ENCODE measurements around the gene AP5S1.
A peak's percentile ranks its signal among the peaks of the same experiment; 100 is the strongest.
"Not testable (repeated sequence)": the region's sequence is repeated elsewhere in the genome, so short reads cannot be mapped to it uniquely, and the experiment has no call there.

Gene AP5S1

DNA sequence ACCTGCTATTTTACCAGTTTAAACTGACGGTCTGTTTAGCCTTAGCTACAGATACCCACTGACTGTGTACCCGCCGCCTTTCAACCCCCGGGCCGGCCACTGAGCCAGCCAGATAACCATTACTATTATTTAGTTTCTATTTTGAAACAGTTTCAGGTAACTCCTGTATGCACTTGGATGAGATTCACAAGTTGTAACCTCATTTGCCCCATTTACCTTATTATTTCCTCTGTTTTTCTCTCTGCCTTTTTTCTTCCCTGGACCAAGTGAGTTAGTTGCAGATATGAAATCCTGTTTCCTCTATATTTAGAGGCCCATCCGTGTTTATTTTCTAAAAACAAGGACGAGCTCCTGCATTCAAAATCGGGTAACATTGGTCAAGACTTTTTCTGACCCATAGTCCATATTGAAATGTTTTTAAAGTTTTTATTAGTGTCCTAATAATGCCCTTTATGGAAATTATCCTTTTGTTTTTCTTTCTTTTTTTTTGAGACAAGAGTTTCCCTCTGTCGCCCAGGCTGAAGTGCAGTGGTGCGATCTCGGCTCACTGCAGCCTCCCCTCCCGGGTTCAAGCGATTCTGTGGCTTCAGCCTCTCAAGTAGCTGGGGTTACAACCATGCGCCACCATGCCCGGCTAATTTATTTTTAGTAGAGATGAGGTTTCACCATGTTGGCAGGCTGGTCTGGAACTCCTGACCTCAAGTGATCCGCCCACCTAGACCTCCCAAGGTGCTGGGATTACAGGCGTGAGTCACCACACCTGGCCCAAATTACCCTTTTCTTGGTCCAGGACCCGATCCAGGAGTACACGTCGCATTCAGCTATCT, 767 bp downstream of the AP5S1 start:
- DNase-seq (ENCODE audit: low read depth in 1 of 2, low spot score in 1 of 2), result no peak
- in situ Hi-C loops (cut with HindIII; ENCODE audit: low pct_unique_long_range_greater_than_20kb, low sequenced_read_pairs), result no loop called here
- no peak for TF ChIP-seq JUND (IDR thresholded peaks at IDR 0.05; ENCODE audit: low read depth)

DNA sequence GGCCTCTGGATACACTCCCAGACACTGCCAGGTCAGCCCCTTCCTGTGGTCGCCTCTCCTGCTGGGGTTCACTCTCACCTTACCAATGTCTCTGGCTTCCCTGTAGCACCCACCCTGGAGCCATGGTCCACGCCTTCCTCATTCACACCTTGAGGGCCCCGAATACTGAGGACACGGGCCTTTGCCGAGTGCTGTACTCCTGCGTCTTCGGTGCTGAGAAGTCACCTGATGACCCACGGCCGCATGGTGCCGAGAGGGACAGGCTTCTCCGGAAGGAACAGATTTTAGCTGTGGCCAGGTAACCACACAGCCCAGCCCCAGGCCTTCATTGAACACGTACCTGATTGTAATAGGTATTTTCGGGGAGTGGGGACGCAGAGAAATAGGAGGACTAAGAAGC, 1.6 kb downstream of the AP5S1 start:
- DNase-seq (ENCODE audit: low read depth in 1 of 2, low spot score in 1 of 2), result no peak
- no peak for TF ChIP-seq JUND (IDR thresholded peaks at IDR 0.05; ENCODE audit: low read depth)
- in situ Hi-C loops (cut with HindIII; ENCODE audit: low pct_unique_long_range_greater_than_20kb, low sequenced_read_pairs), result no loop called here

DNA sequence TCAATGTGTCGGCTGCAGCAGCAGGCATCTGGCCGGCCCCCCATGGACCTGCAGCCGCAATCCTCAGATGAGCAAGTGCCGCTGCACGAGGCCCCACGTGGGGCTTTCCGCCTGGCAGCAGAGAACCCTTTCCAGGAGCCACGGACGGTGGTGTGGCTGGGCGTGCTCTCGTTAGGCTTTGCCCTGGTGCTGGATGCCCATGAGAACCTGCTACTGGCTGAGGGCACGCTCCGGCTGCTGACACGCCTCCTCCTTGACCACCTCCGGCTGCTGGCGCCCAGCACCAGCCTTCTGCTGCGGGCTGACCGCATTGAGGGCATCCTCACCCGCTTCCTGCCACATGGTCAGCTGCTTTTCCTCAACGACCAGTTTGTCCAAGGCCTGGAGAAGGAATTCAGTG, 3.5 kb downstream of the AP5S1 start:
- TF ChIP-seq JUND (IDR thresholded peaks at IDR 0.05; ENCODE audit: low read depth), result no peak
- in situ Hi-C loops (cut with HindIII; ENCODE audit: low pct_unique_long_range_greater_than_20kb, low sequenced_read_pairs), result no loop called here
- DNase-seq (ENCODE audit: low read depth in 1 of 2, low spot score in 1 of 2), result no peak

DNA sequence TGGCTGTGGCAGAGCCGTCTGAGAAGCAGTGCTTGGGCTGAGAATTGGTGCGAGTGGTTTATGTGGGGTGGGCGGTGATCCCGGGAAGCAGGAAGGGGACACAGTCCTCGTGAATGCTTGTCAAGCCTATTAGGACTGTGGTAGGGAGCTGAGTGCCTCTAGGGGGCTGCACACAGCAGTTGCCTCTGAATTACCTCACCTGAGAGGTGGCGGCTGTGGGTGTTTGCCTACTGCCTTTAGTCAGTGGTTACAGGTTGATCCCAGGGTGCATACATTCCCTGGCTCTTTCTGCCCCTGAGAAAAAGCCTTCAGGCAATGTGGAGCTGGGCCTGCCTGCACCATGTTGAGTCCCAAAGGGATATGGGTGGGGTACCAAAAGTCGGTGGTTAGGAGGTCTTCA, 5.2 kb downstream of the AP5S1 start:
- no peak for DNase-seq (ENCODE audit: low read depth in 1 of 2, low spot score in 1 of 2)
- in situ Hi-C loops (cut with HindIII; ENCODE audit: low pct_unique_long_range_greater_than_20kb, low sequenced_read_pairs), result no loop called here
- TF ChIP-seq JUND (IDR thresholded peaks at IDR 0.05; ENCODE audit: low read depth), result no peak

DNA sequence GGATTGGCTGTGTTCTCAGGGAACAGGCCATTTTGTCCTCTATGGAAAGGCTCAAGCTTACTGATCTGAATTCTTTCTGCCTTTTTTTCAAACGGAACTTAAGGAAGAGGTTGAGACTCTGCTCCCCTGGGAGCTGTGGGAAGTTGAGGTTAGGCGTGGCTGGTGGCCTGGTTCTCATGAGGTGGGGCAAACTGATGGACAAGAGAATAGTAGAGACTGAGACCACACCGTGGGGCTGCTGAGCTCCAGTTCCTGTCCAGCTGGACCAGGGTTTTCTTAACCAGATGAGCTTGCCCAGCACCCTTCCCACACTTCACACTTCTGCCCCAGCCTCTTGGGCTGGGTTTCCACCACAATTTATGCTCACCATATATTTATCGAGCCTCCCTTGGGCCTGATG, 6.1 kb downstream of the AP5S1 start:
- in situ Hi-C loops (cut with HindIII; ENCODE audit: low pct_unique_long_range_greater_than_20kb, low sequenced_read_pairs), result no loop called here
- DNase-seq (ENCODE audit: low read depth in 1 of 2, low spot score in 1 of 2), result no peak
- no peak for TF ChIP-seq JUND (IDR thresholded peaks at IDR 0.05; ENCODE audit: low read depth)

DNA sequence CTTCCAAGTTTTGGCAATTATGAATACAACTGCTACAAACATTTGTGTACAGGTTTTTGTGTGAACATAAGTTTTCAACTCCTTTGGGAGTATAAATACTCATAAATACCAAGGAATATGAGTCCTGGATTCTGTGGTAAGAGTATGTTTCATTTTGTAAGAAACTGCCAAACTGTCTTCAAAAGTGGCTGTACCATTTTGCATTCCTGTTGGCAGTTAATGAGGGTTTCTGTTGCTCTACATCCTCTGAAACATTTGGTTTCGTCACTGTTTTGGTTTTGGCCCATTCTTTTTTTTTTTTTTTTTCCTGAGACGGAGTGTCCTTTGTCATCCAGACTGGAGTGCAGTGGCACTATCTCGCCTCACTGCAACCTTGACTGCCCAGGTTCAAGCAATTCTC, 8.5 kb downstream of the AP5S1 start:
- no peak for DNase-seq (ENCODE audit: low read depth in 1 of 2, low spot score in 1 of 2)
- TF ChIP-seq JUND (IDR thresholded peaks at IDR 0.05; ENCODE audit: low read depth), result no peak
- in situ Hi-C loops (cut with HindIII; ENCODE audit: low pct_unique_long_range_greater_than_20kb, low sequenced_read_pairs), result no loop called here

DNA sequence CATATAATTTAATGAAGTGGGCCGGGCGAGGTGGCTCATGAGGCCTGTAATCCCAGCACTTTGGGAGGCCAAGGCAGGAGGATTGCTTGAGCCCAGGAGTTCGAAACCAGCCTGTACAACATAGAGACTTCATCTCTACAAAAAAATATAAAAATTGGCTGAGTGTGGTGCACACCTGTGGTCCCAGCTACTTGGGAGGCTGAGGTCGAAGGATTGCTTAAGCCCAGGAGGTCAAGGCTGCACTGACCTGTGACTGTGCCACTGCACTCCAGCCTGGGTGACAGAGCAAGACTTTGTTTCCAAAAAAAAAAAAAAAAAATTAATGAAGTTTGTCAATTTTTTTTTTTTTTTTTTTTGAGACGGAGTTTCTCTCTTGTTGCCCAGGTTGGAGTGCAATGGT, 9.5 kb downstream of the AP5S1 start:
- in situ Hi-C loops (cut with HindIII; ENCODE audit: low pct_unique_long_range_greater_than_20kb, low sequenced_read_pairs), result not testable (repeated sequence)

DNA sequence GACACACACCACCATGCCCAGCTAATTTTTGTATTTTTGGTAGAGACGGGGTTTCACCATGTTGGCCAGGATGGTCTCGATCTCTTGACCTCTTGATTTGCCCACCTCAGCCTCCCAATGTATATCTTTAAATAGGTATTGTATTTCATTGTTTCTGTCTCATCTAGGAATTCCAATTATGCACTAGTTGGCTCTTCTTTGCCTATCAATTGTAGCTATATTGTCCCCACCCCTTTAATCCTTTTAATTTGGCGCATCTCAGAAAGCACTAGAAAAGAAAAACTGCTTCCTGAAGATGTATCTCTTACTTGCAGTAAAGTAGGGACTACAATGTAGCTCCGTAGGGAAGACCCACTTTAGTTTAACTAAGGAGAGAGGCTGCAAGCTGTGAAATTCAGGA, 15.8 kb downstream of the AP5S1 start:
- no peak for DNase-seq (ENCODE audit: low read depth in 1 of 2, low spot score in 1 of 2)
- TF ChIP-seq JUND (IDR thresholded peaks at IDR 0.05; ENCODE audit: low read depth), result no peak
- in situ Hi-C loops (cut with HindIII; ENCODE audit: low pct_unique_long_range_greater_than_20kb, low sequenced_read_pairs), result no loop called here

More for the DNA sequence above, 9.5 kb downstream of the AP5S1 start:
- DNase-seq (ENCODE audit: low read depth in 1 of 2, low spot score in 1 of 2), result not testable (repeated sequence)

DNA sequence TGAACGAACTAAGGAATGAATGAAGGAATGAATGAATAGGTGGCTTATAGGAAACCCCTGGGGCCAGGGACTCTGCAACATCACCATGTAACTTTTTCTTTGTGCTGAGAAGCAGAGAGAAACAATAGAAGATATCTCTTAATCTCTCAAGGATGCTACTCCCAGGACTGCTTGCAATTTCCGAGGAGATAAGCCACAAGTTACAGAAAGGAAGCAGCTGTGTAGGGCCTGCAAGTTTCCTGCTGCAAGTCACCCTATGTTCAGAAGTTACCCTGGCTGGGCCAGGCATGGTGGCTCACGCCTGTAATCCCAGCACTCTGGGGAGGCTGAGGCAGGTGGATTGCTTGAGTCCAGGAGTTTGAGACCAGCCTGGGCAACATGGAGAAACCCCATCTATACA, 19.0 kb downstream of the AP5S1 start:
- in situ Hi-C loops (cut with HindIII; ENCODE audit: low pct_unique_long_range_greater_than_20kb, low sequenced_read_pairs), result no loop called here
- no peak for DNase-seq (ENCODE audit: low read depth in 1 of 2, low spot score in 1 of 2)
- TF ChIP-seq JUND (IDR thresholded peaks at IDR 0.05; ENCODE audit: low read depth), result no peak

DNA sequence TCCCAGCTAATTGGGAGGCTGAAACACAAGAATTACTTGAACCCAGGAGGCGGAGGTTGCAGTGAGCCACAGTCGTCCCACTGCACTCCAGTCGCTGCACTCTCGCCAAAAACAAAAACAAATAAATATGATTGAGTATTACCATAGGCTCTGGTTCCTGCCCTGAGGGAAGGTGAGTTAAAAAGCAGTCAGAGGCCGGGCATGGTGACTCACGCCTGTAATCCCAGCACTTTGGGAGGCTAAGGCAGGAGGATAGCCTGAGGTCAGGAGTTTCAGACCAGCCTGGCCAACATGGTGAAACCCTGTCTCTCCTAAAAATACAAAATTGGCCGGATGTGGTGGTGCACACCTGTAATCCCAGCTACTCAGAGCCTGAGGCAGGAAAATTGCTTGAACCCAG, 19.9 kb downstream of the AP5S1 start:
- peak in 1 of 2 experiments; percentile 49 for DNase-seq (ENCODE audit: low read depth in 1 of 2, low spot score in 1 of 2)
- in situ Hi-C loops (cut with HindIII; ENCODE audit: low pct_unique_long_range_greater_than_20kb, low sequenced_read_pairs), result not testable (repeated sequence)

DNA sequence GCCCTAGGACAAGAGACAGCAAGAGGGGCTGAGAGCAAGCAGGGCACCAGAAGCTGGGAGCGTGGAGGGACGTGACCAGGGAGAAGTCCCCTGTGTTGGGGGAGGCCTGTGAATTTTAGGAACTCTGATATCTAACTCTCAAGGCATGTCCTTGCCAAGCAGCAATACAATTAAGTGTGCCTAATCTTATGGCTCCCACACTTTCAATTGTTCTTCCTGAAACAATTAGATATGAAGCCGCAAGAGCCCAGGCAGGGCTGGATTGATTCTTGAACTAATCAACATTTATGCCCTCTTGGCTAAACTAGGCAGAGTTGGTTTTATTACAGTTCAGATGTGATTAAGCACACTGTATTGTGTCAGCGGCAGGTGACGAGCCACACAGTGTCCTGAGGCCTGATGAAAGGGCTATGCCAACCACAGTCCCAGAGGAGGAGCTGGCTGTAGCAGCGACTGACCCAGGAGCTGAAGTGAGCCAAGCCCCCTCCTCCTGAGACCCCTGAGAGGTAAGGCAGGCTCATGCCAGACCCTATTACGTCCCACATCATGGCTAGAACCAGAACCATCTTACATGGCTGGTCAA, 22.1 kb downstream of the AP5S1 start:
- TF ChIP-seq JUND (IDR thresholded peaks at IDR 0.05; ENCODE audit: low read depth), result no peak
- in situ Hi-C loops (cut with HindIII; ENCODE audit: low pct_unique_long_range_greater_than_20kb, low sequenced_read_pairs), result no loop called here
- no peak for DNase-seq (ENCODE audit: low read depth in 1 of 2, low spot score in 1 of 2)

DNA sequence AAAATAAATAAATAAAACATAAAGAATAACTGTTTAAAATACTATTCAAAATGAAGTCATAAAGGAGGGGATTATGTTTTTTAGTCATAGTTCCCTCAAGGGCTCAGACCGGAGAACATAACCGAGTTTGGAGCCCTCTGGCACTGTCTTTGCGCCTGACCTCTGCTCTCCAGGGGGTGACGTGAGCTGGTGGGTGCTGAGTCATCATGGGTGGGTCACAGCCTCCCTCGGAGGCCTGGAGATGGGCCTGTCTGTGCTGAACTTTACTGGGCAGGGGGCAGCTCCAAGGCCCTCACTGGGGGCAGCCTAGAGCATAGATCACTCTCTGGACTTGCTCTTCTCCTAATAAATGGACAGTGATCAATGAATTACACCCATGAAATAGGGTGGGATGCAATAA, 23.1 kb downstream of the AP5S1 start:
- TF ChIP-seq JUND (IDR thresholded peaks at IDR 0.05; ENCODE audit: low read depth), result no peak
- in situ Hi-C loops (cut with HindIII; ENCODE audit: low pct_unique_long_range_greater_than_20kb, low sequenced_read_pairs), result no loop called here
- no peak for DNase-seq (ENCODE audit: low read depth in 1 of 2, low spot score in 1 of 2)

DNA sequence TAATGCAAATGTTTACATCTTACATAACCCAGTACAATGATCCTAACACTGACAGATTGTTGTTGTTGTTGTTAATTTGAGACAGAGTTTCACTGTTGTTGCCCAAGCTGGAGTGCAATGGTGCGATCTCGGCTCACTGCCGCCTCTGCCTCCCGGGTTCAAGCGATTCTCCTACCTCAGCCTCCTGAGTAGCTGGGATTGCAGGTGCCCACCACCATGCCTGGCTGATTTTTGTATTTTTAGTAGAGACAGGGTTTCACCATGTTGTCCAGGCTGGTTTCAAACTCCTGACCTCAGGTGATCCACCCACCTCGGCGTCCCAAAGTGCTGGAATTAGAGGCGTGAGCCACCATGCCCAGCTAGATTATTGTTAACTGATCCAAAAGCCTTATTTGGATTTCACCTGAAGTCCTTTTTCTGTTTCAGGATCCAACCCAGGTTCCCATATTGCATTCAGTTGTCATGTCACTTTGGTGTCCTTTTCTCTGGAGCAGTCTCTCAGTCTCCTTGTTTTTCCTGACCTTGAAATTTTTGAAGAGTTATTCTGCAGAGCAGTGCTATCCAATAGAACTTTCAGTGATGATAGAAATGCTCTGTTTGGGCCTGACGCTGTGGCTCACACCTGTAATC, 23.8 kb downstream of the AP5S1 start:
- DNase-seq (ENCODE audit: low read depth in 1 of 2, low spot score in 1 of 2); in situ Hi-C loops (cut with HindIII; ENCODE audit: low pct_unique_long_range_greater_than_20kb, low sequenced_read_pairs): not testable (repeated sequence)

Measured in T47D (cell line).